K562 (cell line): Measurements from ENCODE around the gene COCH. TPM values are rescaled to one million over a fixed set of nuclear protein-coding genes. Genes with fewer than 3 reads are reported as not detected.

Experiments
- CAMTA2 ChIP-seq: fragments of 250-450 bp; sonication (Bioruptor Pico); conservative IDR thresholded peaks from 2 replicates; pipeline ENCODE4 v1.5.1; 2022
- HNRNPLL ChIP-seq: fragments of 200-400 bp; formaldehyde crosslinking; IDR thresholded peaks from 2 replicates; pipeline ENCODE4 v1.6.1; 2017; ENCODE audit warnings: low read length, low read depth, mild to moderate bottlenecking; ENCODE audit not compliant: poor library complexity, severe bottlenecking
- MEIS2 ChIP-seq: fragments of 450-650 bp; IDR thresholded peaks from 2 replicates; pipeline ENCODE4 v1.6.1; 2014; ENCODE audit warnings: mild to moderate bottlenecking; ENCODE audit not compliant: partially characterized antibody
- MNT ChIP-seq, 2 experiments: fragments of 450-650 bp; conservative IDR thresholded peaks; 2 replicates each; pipeline ENCODE4 v1.6.1; 2017; ENCODE audit warnings: mild to moderate bottlenecking in 2 of 2, moderate library complexity in 2 of 2
- PCBP2 ChIP-seq: fragments of 200-400 bp; formaldehyde crosslinking; IDR thresholded peaks from 2 replicates; pipeline ENCODE4 v1.6.1; 2018; ENCODE audit warnings: low read length, low read depth, mild to moderate bottlenecking, moderate library complexity; ENCODE audit not compliant: poor library complexity, severe bottlenecking
- PHTF2 ChIP-seq: fragments of 250-450 bp; sonication (Bioruptor Pico); IDR thresholded peaks from 2 replicates; pipeline ENCODE4 v1.5.0; 2021; ENCODE audit warnings: mild to moderate bottlenecking
- POLR2B ChIP-seq: fragments of 450-650 bp; IDR thresholded peaks from 2 replicates; pipeline ENCODE4 v1.6.1; 2018; ENCODE audit warnings: low read depth; ENCODE audit not compliant: partially characterized antibody
- RBBP5 ChIP-seq: fragments of 200-600 bp; sonication (generic); IDR thresholded peaks from 2 replicates; pipeline ENCODE4 v1.6.1; 2012; ENCODE audit warnings: borderline replicate concordance, mild to moderate bottlenecking, low read length, control low read depth, inconsistent platforms; ENCODE audit not compliant: insufficient read depth, poor library complexity, severe bottlenecking
- SMAD4 ChIP-seq: fragments of 250-450 bp; sonication (Bioruptor Pico); conservative IDR thresholded peaks from 2 replicates; pipeline ENCODE4 v1.8.0; 2021; ENCODE audit warnings: inconsistent platforms, mild to moderate bottlenecking, moderate library complexity
- ZBTB17 ChIP-seq: fragments of 450-650 bp; formaldehyde crosslinking; IDR thresholded peaks from 2 replicates; pipeline ENCODE4 v1.4.0; 2020; ENCODE audit warnings: mild to moderate bottlenecking
- ZFX ChIP-seq: sonication (generic); formaldehyde crosslinking; IDR thresholded peaks from 2 replicates; pipeline ENCODE4 v1.8.0; 2022; ENCODE audit warnings: mild to moderate bottlenecking, missing genetic modification reagents, moderate library complexity
- ZKSCAN3 ChIP-seq: fragments of 250-450 bp; sonication (Bioruptor Pico); IDR thresholded peaks from 2 replicates; pipeline ENCODE4 v1.4.0; 2020
- ZNF57 ChIP-seq: fragments of 450-650 bp; formaldehyde crosslinking; IDR thresholded peaks from 2 replicates; pipeline ENCODE4 v1.4.0; 2020; ENCODE audit warnings: mild to moderate bottlenecking, moderate library complexity
- polyA plus RNA-seq, 8 experiments: library from polyadenylated mRNA; depleted of rRNA in 4 of 8; stranded (reverse) in 5 of 8; unstranded in 3 of 8; fragments of >200 nt; fragmentation: Nextera tagmentation in 2 of 8; fragmentation: Illumina TruSeq in 1 of 8; extraction: Ambion mirVana in 2 of 8; extraction: Trizol in 1 of 8; gene quantifications; 2 replicates each; pipeline versions ENCODE4 v1.2.1 to v1.2.3, GENCODE V29; 2011 to 2014; ENCODE audit warnings: inconsistent platforms in 1 of 8, missing spikeins in 1 of 8
- total RNA-seq, 7 experiments: library from RNA; depleted of rRNA in 6 of 7; stranded (reverse); fragments of >200 nt in 6 of 7; fragmentation: Illumina TruSeq in 2 of 7; extraction: Trizol in 2 of 7; gene quantifications; 2 replicates each; pipeline versions ENCODE4 v1.2.1 to v1.2.3, GENCODE V29; 2011 to 2021; ENCODE audit warnings: low replicate concordance in 1 of 7
- TF ChIP-seq, protein P1 (sequence below): fragments of 450-650 bp; conservative IDR thresholded peaks from 2 replicates; pipeline ENCODE4 v1.6.1; 2016; ENCODE audit warnings: missing genetic modification characterization, low read depth, mild to moderate bottlenecking, missing compliant biosample characterization, moderate library complexity
- TF ChIP-seq, protein P2 (sequence below): fragments of 250-450 bp; sonication (Bioruptor Pico); IDR thresholded peaks from 2 replicates; pipeline ENCODE4 v1.9.0; 2021; ENCODE audit warnings: mild to moderate bottlenecking, inconsistent platforms
- TF ChIP-seq, protein P3 (sequence below), 2 experiments: IDR thresholded peaks; 2 replicates each; pipeline ENCODE4 v1.6.1; 2012; ENCODE audit warnings: improper control_type of control experiment in 2 of 2, low read depth in 2 of 2, low read length in 2 of 2, borderline replicate concordance in 1 of 2
- TF ChIP-seq, protein P4 (sequence below): fragments of 450-650 bp; IDR thresholded peaks from 2 replicates; pipeline ENCODE4 v1.6.1; 2014; ENCODE audit warnings: low read depth, mild to moderate bottlenecking, moderate library complexity, borderline replicate concordance

The COCH gene
- total and polyA plus RNA-seq, 9 of the 15 experiments (the other 6 are each of a cell fraction or from before 2014, with no cell fraction given), result 27.0 to 141 (median 69.3) TPM

DNA sequence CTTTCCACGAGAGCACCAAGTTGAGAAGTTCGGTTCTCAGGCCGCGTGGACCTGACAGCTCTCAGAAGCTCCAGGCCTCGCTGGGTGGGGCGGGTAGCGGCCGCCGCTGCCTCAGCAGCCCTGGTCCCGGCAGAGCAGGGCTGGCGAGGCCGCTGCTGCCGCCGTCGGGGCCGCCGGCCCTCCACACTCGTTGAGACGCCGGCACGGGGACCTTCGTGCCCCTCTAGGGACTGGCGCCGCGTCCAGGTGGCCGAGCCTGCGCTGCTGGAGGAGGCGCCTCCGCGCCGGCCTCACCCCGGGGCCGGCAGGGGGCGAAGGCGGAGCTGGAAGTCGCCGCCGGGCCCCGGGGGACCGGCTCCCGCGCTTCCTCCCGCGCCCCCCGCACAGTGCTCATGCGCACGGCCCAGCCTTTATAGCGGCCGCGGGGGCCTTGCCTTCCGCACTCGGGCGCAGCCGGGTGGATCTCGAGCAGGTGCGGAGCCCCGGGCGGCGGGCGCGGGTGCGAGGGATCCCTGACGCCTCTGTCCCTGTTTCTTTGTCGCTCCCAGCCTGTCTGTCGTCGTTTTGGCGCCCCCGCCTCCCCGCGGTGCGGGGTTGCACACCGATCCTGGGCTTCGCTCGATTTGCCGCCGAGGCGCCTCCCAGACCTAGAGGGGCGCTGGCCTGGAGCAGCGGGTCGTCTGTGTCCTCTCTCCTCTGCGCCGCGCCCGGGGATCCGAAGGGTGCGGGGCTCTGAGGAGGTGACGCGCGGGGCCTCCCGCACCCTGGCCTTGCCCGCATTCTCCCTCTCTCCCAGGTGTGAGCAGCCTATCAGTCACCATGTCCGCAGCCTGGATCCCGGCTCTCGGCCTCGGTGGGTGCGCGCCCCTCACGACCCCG lies at the start of gene COCH (continued):
- TF ChIP-seq PHTF2 (CRISPR knock-in tag) (no peak), HNRNPLL (peak; percentile 74), MNT (conservative IDR thresholded peaks at IDR 0.05) (peak in 1 of 2 experiments; percentile 63; a peak in 2 of 4 replicates), ZKSCAN3 (CRISPR knock-in tag) (no peak), ZBTB17 (peak; percentile 93), RBBP5 (peak; percentile 91), MEIS2 (peak; percentile 24), SMAD4 (CRISPR knock-in tag) (peak; percentile 80), PCBP2 (no peak), POLR2B (peak; percentile 66), ZNF57 (no peak), ZFX (CRISPR knock-in tag) (peak; percentile 88), CAMTA2 (CRISPR knock-in tag) (no peak)
- TF ChIP-seq, protein P1, sequence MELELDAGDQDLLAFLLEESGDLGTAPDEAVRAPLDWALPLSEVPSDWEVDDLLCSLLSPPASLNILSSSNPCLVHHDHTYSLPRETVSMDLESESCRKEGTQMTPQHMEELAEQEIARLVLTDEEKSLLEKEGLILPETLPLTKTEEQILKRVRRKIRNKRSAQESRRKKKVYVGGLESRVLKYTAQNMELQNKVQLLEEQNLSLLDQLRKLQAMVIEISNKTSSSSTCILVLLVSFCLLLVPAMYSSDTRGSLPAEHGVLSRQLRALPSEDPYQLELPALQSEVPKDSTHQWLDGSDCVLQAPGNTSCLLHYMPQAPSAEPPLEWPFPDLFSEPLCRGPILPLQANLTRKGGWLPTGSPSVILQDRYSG, result 0 out of 2 replicates have a peak, but pooled peaks have one; percentile 24
- TF ChIP-seq, protein P2, sequence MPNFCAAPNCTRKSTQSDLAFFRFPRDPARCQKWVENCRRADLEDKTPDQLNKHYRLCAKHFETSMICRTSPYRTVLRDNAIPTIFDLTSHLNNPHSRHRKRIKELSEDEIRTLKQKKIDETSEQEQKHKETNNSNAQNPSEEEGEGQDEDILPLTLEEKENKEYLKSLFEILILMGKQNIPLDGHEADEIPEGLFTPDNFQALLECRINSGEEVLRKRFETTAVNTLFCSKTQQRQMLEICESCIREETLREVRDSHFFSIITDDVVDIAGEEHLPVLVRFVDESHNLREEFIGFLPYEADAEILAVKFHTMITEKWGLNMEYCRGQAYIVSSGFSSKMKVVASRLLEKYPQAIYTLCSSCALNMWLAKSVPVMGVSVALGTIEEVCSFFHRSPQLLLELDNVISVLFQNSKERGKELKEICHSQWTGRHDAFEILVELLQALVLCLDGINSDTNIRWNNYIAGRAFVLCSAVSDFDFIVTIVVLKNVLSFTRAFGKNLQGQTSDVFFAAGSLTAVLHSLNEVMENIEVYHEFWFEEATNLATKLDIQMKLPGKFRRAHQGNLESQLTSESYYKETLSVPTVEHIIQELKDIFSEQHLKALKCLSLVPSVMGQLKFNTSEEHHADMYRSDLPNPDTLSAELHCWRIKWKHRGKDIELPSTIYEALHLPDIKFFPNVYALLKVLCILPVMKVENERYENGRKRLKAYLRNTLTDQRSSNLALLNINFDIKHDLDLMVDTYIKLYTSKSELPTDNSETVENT (CRISPR knock-in tag), result peak; percentile 45; the same call in 1 of the 2 replicates
- TF ChIP-seq, protein P3, sequence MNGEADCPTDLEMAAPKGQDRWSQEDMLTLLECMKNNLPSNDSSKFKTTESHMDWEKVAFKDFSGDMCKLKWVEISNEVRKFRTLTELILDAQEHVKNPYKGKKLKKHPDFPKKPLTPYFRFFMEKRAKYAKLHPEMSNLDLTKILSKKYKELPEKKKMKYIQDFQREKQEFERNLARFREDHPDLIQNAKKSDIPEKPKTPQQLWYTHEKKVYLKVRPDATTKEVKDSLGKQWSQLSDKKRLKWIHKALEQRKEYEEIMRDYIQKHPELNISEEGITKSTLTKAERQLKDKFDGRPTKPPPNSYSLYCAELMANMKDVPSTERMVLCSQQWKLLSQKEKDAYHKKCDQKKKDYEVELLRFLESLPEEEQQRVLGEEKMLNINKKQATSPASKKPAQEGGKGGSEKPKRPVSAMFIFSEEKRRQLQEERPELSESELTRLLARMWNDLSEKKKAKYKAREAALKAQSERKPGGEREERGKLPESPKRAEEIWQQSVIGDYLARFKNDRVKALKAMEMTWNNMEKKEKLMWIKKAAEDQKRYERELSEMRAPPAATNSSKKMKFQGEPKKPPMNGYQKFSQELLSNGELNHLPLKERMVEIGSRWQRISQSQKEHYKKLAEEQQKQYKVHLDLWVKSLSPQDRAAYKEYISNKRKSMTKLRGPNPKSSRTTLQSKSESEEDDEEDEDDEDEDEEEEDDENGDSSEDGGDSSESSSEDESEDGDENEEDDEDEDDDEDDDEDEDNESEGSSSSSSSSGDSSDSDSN (IDR thresholded peaks at IDR 0.05; ENCODE audit: borderline replicate concordance in 1 of 2, low read depth in 2 of 2, low read length in 2 of 2), result peak; percentile 28 to 85; a peak in 1 of 4 replicates
- TF ChIP-seq, protein P4, sequence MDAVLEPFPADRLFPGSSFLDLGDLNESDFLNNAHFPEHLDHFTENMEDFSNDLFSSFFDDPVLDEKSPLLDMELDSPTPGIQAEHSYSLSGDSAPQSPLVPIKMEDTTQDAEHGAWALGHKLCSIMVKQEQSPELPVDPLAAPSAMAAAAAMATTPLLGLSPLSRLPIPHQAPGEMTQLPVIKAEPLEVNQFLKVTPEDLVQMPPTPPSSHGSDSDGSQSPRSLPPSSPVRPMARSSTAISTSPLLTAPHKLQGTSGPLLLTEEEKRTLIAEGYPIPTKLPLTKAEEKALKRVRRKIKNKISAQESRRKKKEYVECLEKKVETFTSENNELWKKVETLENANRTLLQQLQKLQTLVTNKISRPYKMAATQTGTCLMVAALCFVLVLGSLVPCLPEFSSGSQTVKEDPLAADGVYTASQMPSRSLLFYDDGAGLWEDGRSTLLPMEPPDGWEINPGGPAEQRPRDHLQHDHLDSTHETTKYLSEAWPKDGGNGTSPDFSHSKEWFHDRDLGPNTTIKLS, result peak; percentile 54
